PC-9 (cell line): Measurements from ENCODE around the gene ENAH. TPM values are rescaled to one million over a fixed set of nuclear protein-coding genes. Genes with fewer than 3 reads are reported as not detected.

Source experiments
- BruUV-seq: library from RNA; stranded (reverse); fragments of 400-500 nt; replicated peaks from 2 replicates; lab custom pipeline; 2021; lab: Mats Ljungman, UMichigan
- CTCF ChIA-PET: fragments of 300-600 bp; sonication (Branson Sonifier 250); formaldehyde crosslinking; loops from one replicate; lab custom pipeline; 2022; ENCODE audit warnings: antibody characterized with exemption; lab: Charles Lee
- POLR2A ChIA-PET: fragments of 300-600 bp; sonication (Branson Sonifier 250); formaldehyde crosslinking; loops from one replicate; lab custom pipeline; 2022; ENCODE audit warnings: antibody characterized with exemption; ENCODE audit not compliant: unreplicated experiment; lab: Charles Lee
- DNase-seq, 2 experiments: peaks; one replicate each; pipeline versions ENCODE4 v3.0.0 to v3.0.0-alpha.2; 2015 to 2022; ENCODE audit warnings: mixed read lengths in 1 of 2
- H2AFZ ChIP-seq: fragments of 200-600 bp; sonication (generic); 2 replicates; pipeline ENCODE4 v1.8.1; 2017; ENCODE audit warnings: antibody characterized with exemption
- H3F3A ChIP-seq: fragments of 200-600 bp; sonication (generic); 2 replicates; pipeline ENCODE4 v1.8.1; 2017; ENCODE audit warnings: antibody characterized with exemption, mild to moderate bottlenecking, low read depth; ENCODE audit not compliant: insufficient read depth
- H3K27ac ChIP-seq: fragments of 200-600 bp; sonication (generic); 2 replicates; pipeline ENCODE4 v1.6.1; 2016; ENCODE audit warnings: mixed run types
- H3K27me3 ChIP-seq: fragments of 200-600 bp; sonication (generic); 2 replicates; pipeline ENCODE4 v1.6.1; 2016; ENCODE audit warnings: low read depth, mixed run types; ENCODE audit not compliant: insufficient read depth
- H3K36me3 ChIP-seq: fragments of 200-600 bp; sonication (generic); 2 replicates; pipeline ENCODE4 v1.6.1; 2016; ENCODE audit warnings: low read depth, mixed run types
- H3K4me1 ChIP-seq: fragments of 200-600 bp; sonication (generic); replicated peaks from 2 replicates; pipeline ENCODE4 v1.6.1; 2016; ENCODE audit warnings: mixed run types; ENCODE audit not compliant: insufficient read depth
- H3K4me2 ChIP-seq: fragments of 200-600 bp; sonication (generic); 2 replicates; pipeline ENCODE4 v1.6.1; 2017; ENCODE audit warnings: mixed run types
- H3K4me3 ChIP-seq: fragments of 200-600 bp; sonication (generic); 2 replicates; pipeline ENCODE4 v1.6.1; 2016; ENCODE audit warnings: mixed run types
- H3K79me2 ChIP-seq: fragments of 200-600 bp; sonication (generic); 2 replicates; pipeline ENCODE4 v1.6.1; 2017; ENCODE audit warnings: low read depth, mixed run types
- H3K9me2 ChIP-seq: fragments of 200-600 bp; sonication (generic); 2 replicates; pipeline ENCODE4 v1.8.1; 2017; ENCODE audit warnings: mild to moderate bottlenecking; ENCODE audit not compliant: insufficient read depth
- H3K9me3 ChIP-seq: fragments of 200-600 bp; sonication (generic); 2 replicates; pipeline ENCODE4 v1.8.1; 2016; ENCODE audit warnings: low read depth; ENCODE audit not compliant: insufficient read depth
- H4K20me1 ChIP-seq: fragments of 200-600 bp; sonication (generic); 2 replicates; pipeline ENCODE4 v1.8.1; 2017; ENCODE audit not compliant: insufficient read depth
- CTCF ChIP-seq: fragments of 200-600 bp; sonication (generic); conservative IDR thresholded peaks from 2 replicates; pipeline ENCODE4 v1.6.1; 2017; ENCODE audit warnings: mixed run types, antibody characterized with exemption, mild to moderate bottlenecking, moderate library complexity
- EZH2 ChIP-seq: fragments of 200-600 bp; sonication (generic); IDR thresholded peaks from 2 replicates; pipeline ENCODE4 v1.8.0; 2017; ENCODE audit warnings: antibody characterized with exemption, low read depth
- intact Hi-C: fragments of 100-400 bp; cut with micrococcal nuclease; formaldehyde crosslinking; loops from one replicate; pipeline ENCODE4 v1.10.0; 2022; ENCODE audit not compliant: unreplicated experiment
- total RNA-seq: library from RNA; stranded (reverse); gene quantifications from 2 replicates; pipeline ENCODE4 v1.2.3, GENCODE V29; 2021

ENAH gene
- total RNA-seq, 1 experiment from 2014 or later, result 167 TPM

- ChIA-PET POLR2A (interaction anchor here (0.5 kb wide), 1 partner anchor 34 kb away, joined by 14 read pairs; no protein-coding TSS in a partner anchor), CTCF (interaction anchor here (0.7 kb wide), 1 partner anchor 20 kb away, joined by 4 read pairs; no protein-coding TSS in a partner anchor)
- Histone ChIP-seq H3K36me3 (peaks cover 26% of the 10 kb centered on the region), H3K4me3 (no peak overlapping the region), H3K9me3 (no peaks in the 10 kb centered on the region), H3K4me1 (no peaks in the 10 kb centered on the region), H3K27ac (no peak overlapping the region), H2AFZ (no peak overlapping the region), H3F3A (peaks cover 20% of the 10 kb centered on the region), H3K79me2 (0 out of 2 replicates have a peak, but pooled peaks cover 8% of the 10 kb centered on the region), H3K4me2 (no peak overlapping the region), H3K27me3 (no peaks in the 10 kb centered on the region), H3K9me2 (no peaks in the 10 kb centered on the region), H4K20me1 (no peaks in the 10 kb centered on the region)
- TF ChIP-seq CTCF (no peak), EZH2 (no peak)
- intact Hi-C loops, result no loop called here
- no TSS peak for BruUV-seq
- DNase-seq, result no peak
Measured at GRCh38 chr1:225498549-225499136, 154.3 kb downstream of the ENAH start.

- ChIA-PET CTCF (no interaction called here), POLR2A (no interaction called here)
- peaks cover 19% of the 10 kb centered on the region for H3F3A ChIP-seq
- H3K4me3 ChIP-seq, result no peak overlapping the region
- H2AFZ ChIP-seq, result no peak overlapping the region
- intact Hi-C loops, result loop anchor here (5.0 kb wide), 1 partner anchor 57 kb away; no protein-coding TSS in a partner anchor
- H3K27me3 ChIP-seq, result no peaks in the 10 kb centered on the region
- no peaks in the 10 kb centered on the region for H4K20me1 ChIP-seq
- DNase-seq, result no peak
- no TSS peak for BruUV-seq
- H3K27ac ChIP-seq, result no peak overlapping the region
- no peak overlapping the region for H3K4me2 ChIP-seq
- no peaks in the 10 kb centered on the region for H3K4me1 ChIP-seq
- no peaks in the 10 kb centered on the region for H3K79me2 ChIP-seq
- no peaks in the 10 kb centered on the region for H3K9me2 ChIP-seq
- no peaks in the 10 kb centered on the region for H3K9me3 ChIP-seq
- no peak for TF ChIP-seq CTCF
- no peak for TF ChIP-seq EZH2
- H3K36me3 ChIP-seq, result peaks cover 27% of the 10 kb centered on the region
Measured at GRCh38 chr1:225494789-225495359, 158.0 kb downstream of the ENAH start.

- Histone ChIP-seq H3K9me3 (no peaks in the 10 kb centered on the region), H3K36me3 (peaks cover 26% of the 10 kb centered on the region), H4K20me1 (no peaks in the 10 kb centered on the region), H3K4me3 (no peak overlapping the region), H3K27me3 (no peaks in the 10 kb centered on the region), H3K9me2 (no peaks in the 10 kb centered on the region), H3K4me2 (no peak overlapping the region), H3F3A (peaks cover 26% of the 10 kb centered on the region), H3K27ac (no peak overlapping the region), H3K4me1 (no peaks in the 10 kb centered on the region), H2AFZ (no peak overlapping the region), H3K79me2 (no peaks in the 10 kb centered on the region)
- no peak for DNase-seq
- CTCF ChIA-PET, result no interaction called here
- intact Hi-C loops, result loop anchor here (5.0 kb wide), 1 partner anchor 59 kb away; no protein-coding TSS in a partner anchor
- POLR2A ChIA-PET, result interaction anchor here (0.9 kb wide), 1 partner anchor 361 kb away, joined by 5 read pairs; no protein-coding TSS in a partner anchor
- BruUV-seq, result no TSS peak
- TF ChIP-seq CTCF (no peak), EZH2 (no peak)
Measured at GRCh38 chr1:225493591-225494246, 159.2 kb downstream of the ENAH start.
